GM18517 (cell line): ENCODE results near the gene ATL3.
"Not testable (repeated sequence)": the region's sequence is repeated elsewhere in the genome, so short reads cannot be mapped to it uniquely, and the experiment has no call there.

Experiments used
- ATAC-seq: cut with Tn5 transposase; IDR thresholded peaks from one replicate; pipeline ENCODE4 v1.9.1; 2021; ENCODE audit warnings: mild to moderate bottlenecking, moderate library complexity; ENCODE audit not compliant: unreplicated experiment

The ATL3 gene

DNA sequence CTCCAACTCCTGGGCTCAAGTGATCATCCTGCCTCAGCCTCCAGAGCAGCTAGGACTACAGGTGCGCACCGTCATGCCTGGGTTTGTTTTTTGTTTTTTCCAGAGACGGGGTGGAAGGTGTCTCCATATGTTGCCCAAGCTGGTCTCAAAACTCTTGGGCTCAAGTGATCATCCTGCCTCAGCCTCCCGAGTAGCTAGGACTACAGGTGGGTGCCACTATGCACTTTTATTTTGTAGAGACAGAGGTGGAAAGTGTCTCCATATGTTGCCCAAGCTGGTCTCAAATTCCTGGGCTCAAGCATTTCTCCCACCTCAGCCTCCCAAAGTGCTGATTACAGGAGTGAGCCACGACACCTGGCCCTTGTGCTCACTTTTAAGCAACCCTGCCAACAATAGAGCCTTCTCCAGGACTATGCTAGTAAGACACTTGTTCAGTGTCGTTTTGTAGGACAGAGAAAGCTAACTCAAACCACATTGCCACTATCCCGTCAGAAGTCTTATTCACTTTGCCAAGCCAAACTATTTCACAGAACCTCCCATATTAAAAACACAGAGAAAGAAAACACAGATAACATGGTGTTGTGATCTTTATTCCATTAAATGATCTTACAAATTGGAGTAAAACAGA is 47.5 kb downstream of the ATL3 start:
- no peak for ATAC-seq

- ATAC-seq: no peak
Observed at GRCh38 chr11:63622323-63622722, 48.9 kb downstream of the ATL3 start.

DNA sequence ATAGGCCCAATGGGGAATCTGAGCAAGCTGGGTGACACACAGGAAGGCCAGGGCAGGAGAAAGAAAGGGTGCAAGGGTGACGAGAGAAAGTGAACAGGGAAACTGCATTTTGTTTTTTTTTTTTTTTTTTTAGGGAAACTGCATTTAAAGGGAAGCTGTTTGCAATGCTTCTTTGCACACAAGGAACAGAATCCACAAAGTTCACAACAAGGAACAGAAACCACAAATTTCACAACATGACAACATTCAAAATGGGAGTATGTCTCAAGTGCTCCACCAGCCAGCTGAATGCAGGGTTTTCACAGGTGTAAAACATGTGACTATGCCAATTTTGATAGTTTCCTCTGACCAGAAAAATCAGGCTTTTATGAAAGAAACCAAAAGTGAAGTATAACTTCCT is 50.1 kb downstream of the ATL3 start:
- ATAC-seq: no peak

- ATAC-seq: no peak
Observed at GRCh38 chr11:63619967-63620366, 51.2 kb downstream of the ATL3 start.

DNA sequence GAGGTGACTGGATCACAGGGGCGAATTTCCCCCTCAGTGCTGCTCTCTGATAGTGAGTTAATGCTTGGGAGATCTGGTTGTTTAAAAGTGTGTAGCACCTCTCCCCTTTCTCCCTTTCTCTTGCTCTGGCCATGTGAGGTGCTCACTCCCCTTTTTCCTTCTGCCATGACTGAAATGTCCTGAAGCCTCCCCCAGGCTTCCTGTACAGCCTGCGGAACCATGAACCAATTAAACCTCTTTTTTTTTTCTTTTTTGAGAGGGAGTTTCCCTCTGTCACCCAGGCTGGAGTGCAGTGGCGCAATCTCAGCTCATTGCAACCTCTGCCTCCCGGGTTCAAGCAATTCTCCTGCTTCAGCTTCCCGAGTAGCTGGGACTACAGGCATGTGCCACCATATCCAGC is 53.5 kb downstream of the ATL3 start:
- not testable (repeated sequence) for ATAC-seq

DNA sequence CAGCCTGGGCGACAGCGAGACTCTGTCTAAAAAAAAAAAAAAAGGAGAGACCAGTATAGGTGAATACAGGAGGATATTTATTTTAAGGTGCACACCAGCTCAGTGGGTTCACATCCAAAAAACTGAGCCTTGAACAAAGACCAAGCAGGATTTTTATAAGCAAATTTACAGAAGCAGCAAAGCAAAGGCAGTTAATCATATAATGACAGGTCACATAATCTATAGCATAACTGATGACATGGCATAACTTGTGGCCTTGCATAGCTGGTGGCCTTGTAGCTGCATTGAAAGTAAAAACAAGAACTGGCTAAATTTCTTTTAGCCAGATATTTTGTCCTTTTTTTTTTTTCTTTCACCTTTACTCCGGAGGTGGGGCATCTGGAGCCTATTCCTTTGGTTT is 54.2 kb downstream of the ATL3 start:
- ATAC-seq: no peak

GRCh38 chr11:63614136-63614671 is 57.0 kb downstream of the ATL3 start, which contains the start of gene PLAAT3:
Gene PLAAT3, minus strand, starts transcription at chr11:63614433. Its CDS starts 419 bp downstream, at chr11:63614014.
- no peak for ATAC-seq

GRCh38 chr11:63613517-63614135 is 57.5 kb downstream of the ATL3 start:
- no peak for ATAC-seq

DNA sequence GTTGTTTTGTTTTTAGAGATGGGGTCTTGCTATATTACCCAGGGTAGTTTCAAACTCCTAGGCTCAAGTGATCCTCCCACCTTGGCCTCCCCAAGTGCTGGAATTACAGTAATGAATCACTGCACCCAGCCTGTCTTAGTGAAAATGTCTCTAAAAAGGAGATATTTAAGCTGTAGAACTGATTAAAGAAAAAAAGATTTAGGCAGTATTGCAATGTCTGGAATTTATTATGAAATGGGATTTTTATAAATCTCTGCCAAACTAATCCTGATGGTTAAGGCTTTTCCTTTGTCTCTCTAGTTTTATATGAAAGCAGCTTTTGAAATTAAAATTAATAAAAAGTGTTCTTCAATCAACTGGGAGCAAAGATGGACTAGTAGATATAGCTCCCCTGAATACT is 59.0 kb downstream of the ATL3 start:
- ATAC-seq: no peak

GRCh38 chr11:63611395-63611747 is 59.8 kb downstream of the ATL3 start:
- no peak for ATAC-seq

DNA sequence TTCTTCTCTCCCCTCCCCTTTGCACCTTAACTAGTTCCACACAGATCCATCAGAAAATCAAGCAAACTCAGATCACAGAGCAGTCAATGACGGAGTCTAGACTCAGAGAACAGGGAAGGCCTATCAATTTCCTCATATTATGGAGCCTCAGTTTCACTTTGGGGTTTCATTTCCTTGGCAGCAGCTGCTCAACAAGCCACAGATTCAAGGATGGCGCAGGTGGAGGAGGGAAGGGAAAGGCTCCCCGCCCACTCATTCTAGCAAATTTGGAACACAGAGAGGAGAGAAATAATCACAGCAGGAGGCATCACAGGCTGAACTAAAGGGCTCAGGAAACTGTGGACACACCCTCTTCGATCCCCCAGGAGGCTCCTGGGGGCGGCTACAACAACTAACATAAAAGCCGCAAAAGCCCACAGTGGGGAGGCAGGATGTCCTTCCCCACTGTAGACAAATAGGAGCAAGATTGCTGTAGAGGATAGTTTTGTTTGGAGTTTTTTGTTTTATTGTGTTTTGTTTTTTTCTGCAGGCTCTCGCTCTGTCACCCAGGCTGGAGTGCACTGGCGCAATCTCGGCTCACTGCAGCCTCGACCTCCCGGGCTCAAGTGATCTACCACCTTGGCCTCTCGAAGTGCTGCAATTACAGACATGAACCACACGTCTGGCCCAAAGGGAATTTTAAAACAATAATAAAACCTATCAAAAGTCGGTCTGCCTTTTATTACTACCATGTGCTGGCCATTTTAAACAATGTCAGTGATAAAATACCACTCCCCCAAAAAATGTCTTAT is 60.4 kb downstream of the ATL3 start:
- no peak for ATAC-seq

- ATAC-seq: no peak
Observed at GRCh38 chr11:63609971-63610580, 61.1 kb downstream of the ATL3 start.

- ATAC-seq: no peak
Observed at GRCh38 chr11:63609536-63609935, 61.6 kb downstream of the ATL3 start.

GRCh38 chr11:63608353-63609345 is 62.5 kb downstream of the ATL3 start:
- ATAC-seq: no peak

DNA sequence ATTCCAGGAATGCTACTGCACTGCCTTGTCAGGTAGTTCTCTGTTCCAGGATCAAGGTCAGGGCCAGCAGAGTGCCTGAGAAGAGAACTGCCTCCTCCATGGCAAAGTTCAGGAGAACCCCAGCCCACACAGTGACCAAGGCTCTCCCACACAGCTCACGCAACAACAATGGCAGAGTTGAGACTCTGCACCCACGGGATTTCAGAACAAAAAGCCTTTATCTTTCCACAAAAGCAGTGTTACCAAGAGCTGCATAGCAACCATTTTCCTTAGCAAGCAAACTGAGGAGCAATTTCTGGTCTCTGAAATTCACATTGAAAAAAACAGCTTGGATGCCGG is 68.0 kb downstream of the ATL3 start:
- ATAC-seq: no peak

GRCh38 chr11:63602290-63603179 is 68.6 kb downstream of the ATL3 start:
- ATAC-seq: not testable (repeated sequence)

DNA sequence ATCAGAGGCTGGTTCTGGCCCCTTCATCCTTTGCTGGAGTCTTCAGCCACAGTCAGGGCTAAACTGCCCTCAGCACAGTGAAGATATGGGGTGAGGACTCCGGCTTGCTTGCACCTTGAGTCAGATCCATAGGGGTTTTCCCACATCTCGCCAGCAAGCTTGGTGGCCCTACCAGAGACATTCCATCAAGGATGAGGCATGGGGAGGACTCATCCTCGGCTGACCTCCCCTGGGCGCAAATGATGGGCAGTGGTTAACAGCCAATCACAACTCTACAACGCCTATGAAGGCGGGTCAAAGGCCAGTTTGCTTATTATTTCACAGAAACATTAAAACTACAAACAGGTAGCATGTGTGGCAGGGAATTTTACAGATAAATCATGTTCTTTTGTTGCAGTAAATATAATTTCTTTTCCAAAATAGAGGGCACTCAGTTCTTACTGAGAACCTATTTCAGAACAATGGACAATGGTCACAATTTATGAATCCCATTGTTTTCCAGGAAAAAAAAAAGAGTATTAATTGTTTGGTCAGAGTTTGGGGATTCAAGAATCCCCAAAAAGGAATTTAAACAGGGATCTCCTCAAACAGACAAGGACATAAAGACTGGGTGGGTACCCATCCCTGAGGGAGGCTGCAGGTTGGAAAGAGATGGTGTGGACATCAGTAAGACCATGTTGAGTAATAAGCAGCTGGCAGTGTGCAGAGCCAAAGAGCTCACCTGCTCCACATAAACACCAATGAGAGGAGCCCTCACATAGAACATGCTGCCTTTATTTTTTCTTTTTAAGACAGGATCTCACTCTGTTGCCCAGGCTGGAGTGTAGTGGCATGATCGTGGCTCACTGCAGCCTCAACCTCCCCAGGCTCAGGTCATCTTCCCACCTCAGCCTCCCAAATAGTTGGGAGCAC is 71.7 kb downstream of the ATL3 start:
- no peak for ATAC-seq

- ATAC-seq: no peak
Observed at GRCh38 chr11:63598556-63598955, 72.6 kb downstream of the ATL3 start.
